ENCODE data around the gene CCDC78.

- TF ChIP-seq POLR2A (IDR thresholded peaks at IDR 0.05; ENCODE audit: low read length): no peak
- TF ChIP-seq GATA1 (IDR thresholded peaks at IDR 0.05; ENCODE audit: low read depth, low read length): no peak
Observed at GRCh38 chr16:704047-704446, 22.2 kb downstream of the CCDC78 start.
